Activated naive CD4-positive, alpha-beta T cell treated with anti-CD3 and anti-CD28 coated beads, Interleukin-2, amount 10 ng/mL, durations not matched to agents 7 days and 5 days (primary cell): ENCODE results near the gene PLPP3.

ENCODE experiments used
- CTCF ChIA-PET: fragments of 350-600 bp; sonication (Branson Sonifier 250); formaldehyde crosslinking; loops from one replicate; lab custom pipeline; 2021; ENCODE audit warnings: antibody characterized with exemption; lab: Charles Lee
- DNase-seq: peaks from one replicate; pipeline ENCODE4 v3.0.0-alpha.2; 2020
- H3K27ac Mint-ChIP-seq: one replicate; pipeline ENCODE4 v1.8.0; 2021; ENCODE audit warnings: mild to moderate bottlenecking, moderate library complexity, mixed read lengths
- H3K27me3 Mint-ChIP-seq: one replicate; pipeline ENCODE4 v1.8.0; 2021; ENCODE audit warnings: mild to moderate bottlenecking, mixed read lengths
- H3K36me3 Mint-ChIP-seq: one replicate; pipeline ENCODE4 v1.8.0; 2021; ENCODE audit warnings: mixed read lengths
- H3K4me1 Mint-ChIP-seq: one replicate; pipeline ENCODE4 v1.8.0; 2021; ENCODE audit warnings: mixed read lengths
- H3K4me3 Mint-ChIP-seq: one replicate; pipeline ENCODE4 v1.8.0; 2021; ENCODE audit warnings: mild to moderate bottlenecking, moderate library complexity, mixed read lengths
- H3K9me3 Mint-ChIP-seq: one replicate; pipeline ENCODE4 v1.8.0; 2021; ENCODE audit warnings: mixed read lengths

Gene PLPP3

GRCh38 chr1:56584910-56585528 lies 5.7 kb upstream of the PLPP3 start:
- Mint-ChIP-seq H3K9me3 (peaks cover 4% of the 10 kb centered on the region), H3K27me3 (peaks cover 15% of the 10 kb centered on the region), H3K36me3 (no peaks in the 10 kb centered on the region), H3K27ac (no peak overlapping the region), H3K4me3 (no peak overlapping the region), H3K4me1 (no peaks in the 10 kb centered on the region)
- CTCF ChIA-PET: interaction anchor here (0.7 to 2.8 kb wide), 15 partner anchors 8 to 1304 kb away, joined by 3 to 11 read pairs (median 4); no protein-coding TSS in a partner anchor
- DNase-seq: no peak

DNA sequence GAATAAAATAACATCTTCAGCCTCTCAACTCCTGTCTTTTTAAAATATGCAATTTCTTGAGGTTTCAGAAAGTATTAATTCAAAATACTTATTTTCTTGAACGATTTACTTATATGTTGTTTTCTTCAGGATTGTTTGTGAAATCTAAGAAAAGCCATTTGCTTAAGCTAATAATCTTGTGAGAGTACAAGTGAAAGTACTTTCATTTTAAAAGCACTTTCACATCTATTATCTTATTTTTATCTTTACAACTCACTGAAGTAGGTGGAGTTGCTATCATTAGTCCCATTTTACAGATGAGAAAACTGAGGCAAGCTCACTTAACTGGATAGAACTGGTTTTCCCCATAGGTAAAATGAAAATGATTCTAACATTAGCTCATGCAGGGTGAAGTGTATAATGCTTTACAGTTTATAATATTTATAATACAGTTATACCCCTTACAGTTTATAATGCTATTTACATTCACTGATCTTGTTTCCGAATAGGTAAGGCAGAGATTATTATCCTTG lies 4.7 kb upstream of the PLPP3 start:
- no peak overlapping the region for H3K4me3 Mint-ChIP-seq
- H3K36me3 Mint-ChIP-seq: no peaks in the 10 kb centered on the region

DNA sequence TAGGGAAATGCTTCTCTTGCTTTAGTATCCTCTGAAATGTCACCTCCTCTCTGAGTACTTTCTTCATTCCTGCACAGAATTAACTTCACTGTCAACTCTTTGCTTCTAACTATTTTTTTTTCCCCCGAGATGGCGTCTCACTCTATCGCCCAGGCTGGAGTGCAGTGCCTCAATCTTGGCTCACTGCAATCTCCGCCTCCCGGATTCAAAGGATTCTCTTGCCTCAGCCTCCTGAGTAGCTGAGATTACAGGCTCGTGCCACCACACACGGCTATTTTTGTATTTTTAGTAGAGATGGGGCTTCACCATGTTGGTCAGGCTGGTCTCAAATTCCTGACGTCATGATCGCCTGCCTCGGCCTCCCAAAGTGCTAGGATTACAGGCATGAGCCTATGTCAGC lies 1.4 kb upstream of the PLPP3 start:
- H3K9me3 Mint-ChIP-seq: no peaks in the 10 kb centered on the region
- H3K4me3 Mint-ChIP-seq: no peak overlapping the region
- H3K27ac Mint-ChIP-seq: no peak overlapping the region
- no peak for DNase-seq
- H3K36me3 Mint-ChIP-seq: no peaks in the 10 kb centered on the region
- CTCF ChIA-PET: interaction anchor here (1.5 kb wide), 1 partner anchor 1205 kb away, joined by 4 read pairs; no protein-coding TSS in a partner anchor
- peaks cover 48% of the 10 kb centered on the region for H3K27me3 Mint-ChIP-seq
- H3K4me1 Mint-ChIP-seq: peaks cover 6% of the 10 kb centered on the region

More for the DNA sequence above, 4.7 kb upstream of the PLPP3 start:
- DNase-seq: no peak
- Mint-ChIP-seq H3K4me1 (peaks cover 4% of the 10 kb centered on the region), H3K27ac (no peak overlapping the region), H3K9me3 (no peaks in the 10 kb centered on the region), H3K27me3 (peaks cover 25% of the 10 kb centered on the region)
- CTCF ChIA-PET: interaction anchor here (0.9 to 2.8 kb wide), 11 partner anchors 7 to 1303 kb away, joined by 3 to 11 read pairs (median 4); no protein-coding TSS in a partner anchor

GRCh38 chr1:56578138-56578962 lies 1.0 kb downstream of the PLPP3 start:
- peaks cover 48% of the 10 kb centered on the region for H3K27me3 Mint-ChIP-seq
- DNase-seq: no peak
- H3K36me3 Mint-ChIP-seq: no peaks in the 10 kb centered on the region
- no peak overlapping the region for H3K27ac Mint-ChIP-seq
- peaks cover 6% of the 10 kb centered on the region for H3K4me1 Mint-ChIP-seq
- H3K9me3 Mint-ChIP-seq: no peaks in the 10 kb centered on the region
- CTCF ChIA-PET: no interaction called here
- H3K4me3 Mint-ChIP-seq: peak overlapping the region; percentile 72

DNA sequence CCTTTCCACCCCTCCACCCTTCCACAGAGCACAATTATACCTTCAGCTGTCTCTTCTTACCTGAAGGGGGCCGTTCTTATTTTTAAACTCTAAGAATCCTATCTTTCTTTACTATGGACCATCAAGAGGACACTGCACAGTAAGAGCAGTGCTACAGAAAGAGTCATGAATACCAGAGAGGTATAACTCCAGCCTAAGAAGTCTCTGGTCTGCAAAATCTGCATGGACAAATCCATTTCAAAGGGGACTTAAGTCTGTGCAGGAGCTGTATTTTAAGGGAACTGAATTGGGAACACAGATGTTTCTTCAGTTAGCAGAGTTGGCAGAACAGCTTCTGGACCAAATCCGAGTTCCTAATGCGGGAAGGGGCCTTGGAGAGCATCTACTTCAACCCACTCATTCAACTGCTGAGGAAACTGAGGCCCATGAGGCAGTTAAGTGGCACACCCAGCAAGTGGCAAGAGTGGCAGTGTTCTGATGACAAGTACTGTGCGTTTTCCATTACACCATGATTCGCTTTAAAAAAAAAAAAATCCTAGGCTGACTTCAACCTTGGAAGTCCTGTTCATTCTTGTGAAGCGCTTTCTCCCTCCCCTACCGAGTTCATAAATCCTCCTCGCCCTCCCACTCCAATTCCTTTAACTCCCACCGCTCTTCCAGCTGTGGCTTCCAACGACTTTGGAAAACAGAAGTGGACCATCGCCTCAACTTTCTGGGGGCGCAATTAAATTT lies 1.8 kb downstream of the PLPP3 start:
- H3K4me1 Mint-ChIP-seq: peaks cover 10% of the 10 kb centered on the region
- CTCF ChIA-PET: interaction anchor here (1.3 kb wide), 1 partner anchor 8 kb away, joined by 6 read pairs; no protein-coding TSS in a partner anchor

GRCh38 chr1:56576880-56577405 lies 2.4 kb downstream of the PLPP3 start:
- Mint-ChIP-seq H3K9me3 (no peaks in the 10 kb centered on the region), H3K27ac (no peak overlapping the region), H3K36me3 (no peaks in the 10 kb centered on the region), H3K4me1 (peaks cover 11% of the 10 kb centered on the region), H3K27me3 (peaks cover 48% of the 10 kb centered on the region), H3K4me3 (no peak overlapping the region)
- CTCF ChIA-PET: interaction anchor here (1.3 kb wide), 1 partner anchor 8 kb away, joined by 6 read pairs; no protein-coding TSS in a partner anchor
- DNase-seq: no peak

More for the DNA sequence above, 1.8 kb downstream of the PLPP3 start:
- Mint-ChIP-seq H3K4me3 (no peak overlapping the region), H3K36me3 (no peaks in the 10 kb centered on the region), H3K9me3 (no peaks in the 10 kb centered on the region), H3K27me3 (peaks cover 48% of the 10 kb centered on the region), H3K27ac (no peak overlapping the region)
- DNase-seq: no peak

GRCh38 chr1:56575865-56576264 lies 3.5 kb downstream of the PLPP3 start:
- peaks cover 40% of the 10 kb centered on the region for H3K27me3 Mint-ChIP-seq
- no peak overlapping the region for H3K27ac Mint-ChIP-seq
- H3K36me3 Mint-ChIP-seq: no peaks in the 10 kb centered on the region
- H3K4me1 Mint-ChIP-seq: peaks cover 11% of the 10 kb centered on the region
- no peaks in the 10 kb centered on the region for H3K9me3 Mint-ChIP-seq
- no peak overlapping the region for H3K4me3 Mint-ChIP-seq
- DNase-seq: no peak
- CTCF ChIA-PET: interaction anchor here (1.4 kb wide), 1 partner anchor 9 kb away, joined by 4 read pairs; no protein-coding TSS in a partner anchor

GRCh38 chr1:56574794-56575193 lies 4.6 kb downstream of the PLPP3 start:
- no peak for DNase-seq
- Mint-ChIP-seq H3K36me3 (no peaks in the 10 kb centered on the region), H3K4me3 (no peak overlapping the region), H3K9me3 (no peaks in the 10 kb centered on the region), H3K27ac (no peak overlapping the region), H3K27me3 (peaks cover 31% of the 10 kb centered on the region), H3K4me1 (peaks cover 11% of the 10 kb centered on the region)
- CTCF ChIA-PET: interaction anchor here (1.4 kb wide), 1 partner anchor 10 kb away, joined by 4 read pairs; no protein-coding TSS in a partner anchor

- Mint-ChIP-seq H3K36me3 (no peaks in the 10 kb centered on the region), H3K27me3 (peaks cover 16% of the 10 kb centered on the region), H3K4me3 (no peak overlapping the region), H3K9me3 (no peaks in the 10 kb centered on the region), H3K27ac (no peak overlapping the region), H3K4me1 (peaks cover 5% of the 10 kb centered on the region)
- no peak for DNase-seq
- CTCF ChIA-PET: no interaction called here
Measured at GRCh38 chr1:56573311-56573710, 6.1 kb downstream of the PLPP3 start.

- peaks cover 5% of the 10 kb centered on the region for H3K4me1 Mint-ChIP-seq
- H3K36me3 Mint-ChIP-seq: no peaks in the 10 kb centered on the region
- no peak overlapping the region for H3K4me3 Mint-ChIP-seq
- H3K27me3 Mint-ChIP-seq: peaks cover 8% of the 10 kb centered on the region
- DNase-seq: no peak
- CTCF ChIA-PET: no interaction called here
- H3K27ac Mint-ChIP-seq: no peak overlapping the region
- H3K9me3 Mint-ChIP-seq: no peaks in the 10 kb centered on the region
Measured at GRCh38 chr1:56572334-56573050, 6.9 kb downstream of the PLPP3 start.

DNA sequence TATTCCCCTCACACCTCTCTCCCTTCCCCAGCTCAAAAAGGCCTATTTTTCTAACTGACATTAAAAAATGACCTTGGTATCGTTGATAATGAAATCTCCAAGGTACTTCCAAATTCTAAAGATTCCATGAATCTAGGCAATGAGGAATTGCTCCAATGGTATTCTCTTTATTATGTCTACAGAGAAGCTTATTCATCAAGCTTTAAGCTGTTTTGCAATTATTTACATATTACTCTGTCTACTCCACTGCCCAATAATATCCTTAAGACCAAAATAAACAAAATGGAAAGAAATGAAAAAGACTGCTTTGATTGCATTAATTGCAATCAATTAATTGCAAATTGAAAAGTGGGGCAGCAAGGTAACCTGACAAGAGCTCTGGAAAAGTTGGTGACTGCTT lies 7.9 kb downstream of the PLPP3 start:
- H3K27me3 Mint-ChIP-seq: no peaks in the 10 kb centered on the region
- CTCF ChIA-PET: no interaction called here
- H3K4me3 Mint-ChIP-seq: no peak overlapping the region
- H3K4me1 Mint-ChIP-seq: peaks cover 5% of the 10 kb centered on the region
- no peaks in the 10 kb centered on the region for H3K9me3 Mint-ChIP-seq
- H3K36me3 Mint-ChIP-seq: no peaks in the 10 kb centered on the region
- H3K27ac Mint-ChIP-seq: no peak overlapping the region
- no peak for DNase-seq

GRCh38 chr1:56570924-56571372 lies 8.4 kb downstream of the PLPP3 start:
- Mint-ChIP-seq H3K4me3 (no peak overlapping the region), H3K27me3 (no peaks in the 10 kb centered on the region), H3K27ac (no peak overlapping the region), H3K36me3 (no peaks in the 10 kb centered on the region), H3K4me1 (peaks cover 5% of the 10 kb centered on the region), H3K9me3 (no peaks in the 10 kb centered on the region)
- CTCF ChIA-PET: no interaction called here
- no peak for DNase-seq

DNA sequence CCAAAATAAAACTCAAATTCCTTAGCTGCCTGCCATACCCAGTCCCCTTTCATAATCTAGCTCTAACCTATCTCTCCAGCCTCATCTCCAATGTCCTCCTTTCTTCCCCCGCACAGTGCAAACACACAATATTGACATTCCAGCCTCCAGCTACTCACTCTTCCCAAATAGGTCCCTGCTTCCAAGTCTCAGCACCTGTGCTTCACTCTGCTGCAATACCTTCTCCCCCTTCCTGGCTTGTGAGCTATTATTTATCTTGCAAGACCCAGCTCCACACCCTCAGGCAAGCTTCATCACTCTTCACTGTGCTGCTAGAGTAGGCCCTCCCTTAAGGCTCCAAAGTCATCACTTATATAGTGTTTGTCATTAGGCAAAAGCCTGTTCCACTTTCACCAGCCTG lies 9.7 kb downstream of the PLPP3 start:
- CTCF ChIA-PET: no interaction called here
- no peak overlapping the region for H3K27ac Mint-ChIP-seq
- no peaks in the 10 kb centered on the region for H3K9me3 Mint-ChIP-seq
- H3K4me3 Mint-ChIP-seq: no peak overlapping the region
- no peaks in the 10 kb centered on the region for H3K27me3 Mint-ChIP-seq
- DNase-seq: no peak
- no peaks in the 10 kb centered on the region for H3K36me3 Mint-ChIP-seq
- H3K4me1 Mint-ChIP-seq: peaks cover 5% of the 10 kb centered on the region
